Caco-2 (cell line): Measurements from ENCODE around the gene RAB3IL1. TPM values are rescaled to one million over a fixed set of nuclear protein-coding genes. Genes with fewer than 3 reads are reported as not detected.

ENCODE experiments used
- BruUV-seq: library from RNA; stranded (reverse); fragments of 400-500 nt; replicated peaks from 2 replicates; lab custom pipeline; 2021; lab: Mats Ljungman, UMichigan
- CTCF ChIA-PET: fragments of 300-600 bp; sonication (Branson Sonifier 250); formaldehyde crosslinking; loops from one replicate; lab custom pipeline; 2022; ENCODE audit warnings: antibody characterized with exemption; lab: Charles Lee
- POLR2A ChIA-PET: fragments of 300-600 bp; sonication (Branson Sonifier 250); formaldehyde crosslinking; loops from one replicate; lab custom pipeline; 2022; ENCODE audit warnings: antibody characterized with exemption; lab: Charles Lee
- DNase-seq, 2 experiments: peaks; one replicate each; pipeline versions ENCODE4 v3.0.0 to v3.0.0-alpha.2; 2020 to 2022
- H3K27me3 ChIP-seq: replicated peaks from 2 replicates; pipeline ENCODE4 v1.6.0; 2011; ENCODE audit warnings: low read length; ENCODE audit not compliant: control insufficient read depth, insufficient read depth
- H3K36me3 ChIP-seq: 2 replicates; pipeline ENCODE4 v1.5.1; 2011; ENCODE audit warnings: low read length; ENCODE audit not compliant: control insufficient read depth, insufficient read depth
- H3K4me1 ChIP-seq: fragments of 250-450 bp; sonication (Bioruptor Pico); 2 replicates; pipeline ENCODE4 v1.5.1; 2020; ENCODE audit warnings: mild to moderate bottlenecking
- H3K4me3 ChIP-seq: 2 replicates; pipeline ENCODE4 v1.5.1; 2011; ENCODE audit warnings: low read depth, mild to moderate bottlenecking, control low read depth, low read length
- H3K9me3 ChIP-seq: fragments of 250-450 bp; sonication (Bioruptor Pico); 2 replicates; pipeline ENCODE4 v1.5.1; 2020; ENCODE audit warnings: mild to moderate bottlenecking, moderate library complexity
- H3K27ac Mint-ChIP-seq: one replicate; pipeline ENCODE4 v1.8.0; 2022; ENCODE audit warnings: mixed read lengths; ENCODE audit not compliant: unreplicated experiment
- H3K27me3 Mint-ChIP-seq: one replicate; pipeline ENCODE4 v1.8.0; 2022; ENCODE audit warnings: mixed read lengths; ENCODE audit not compliant: insufficient read depth, unreplicated experiment
- H3K36me3 Mint-ChIP-seq: one replicate; pipeline ENCODE4 v1.8.0; 2022; ENCODE audit warnings: mild to moderate bottlenecking, mixed read lengths; ENCODE audit not compliant: insufficient read depth, unreplicated experiment
- H3K4me1 Mint-ChIP-seq: one replicate; pipeline ENCODE4 v1.8.0; 2022; ENCODE audit warnings: low read depth, mixed read lengths; ENCODE audit not compliant: unreplicated experiment
- H3K4me3 Mint-ChIP-seq: one replicate; pipeline ENCODE4 v1.8.0; 2022; ENCODE audit warnings: mild to moderate bottlenecking, moderate library complexity, mixed read lengths; ENCODE audit not compliant: unreplicated experiment
- H3K9me3 Mint-ChIP-seq: one replicate; pipeline ENCODE4 v1.8.0; 2022; ENCODE audit warnings: mixed read lengths; ENCODE audit not compliant: unreplicated experiment
- CTCF ChIP-seq, 2 experiments: fragments of 200-600 bp in 1 of 2; IDR thresholded peaks; 1 replicate in 1 of 2; 2 replicates in 1 of 2; pipeline versions ENCODE4 v1.5.1 to v1.8.0; 2011 to 2022; ENCODE audit warnings: antibody characterized with exemption in 1 of 2, control low read depth in 1 of 2, inconsistent platforms in 1 of 2, low read depth in 1 of 2, low read length in 1 of 2, mild to moderate bottlenecking in 1 of 2, moderate library complexity in 1 of 2; ENCODE audit not compliant: insufficient read depth in 1 of 2, severe bottlenecking in 1 of 2, unreplicated experiment in 1 of 2
- intact Hi-C: fragments of 100-400 bp; cut with micrococcal nuclease; formaldehyde crosslinking; loops from one replicate; pipeline ENCODE4 v1.10.0; 2022; ENCODE audit not compliant: unreplicated experiment
- total RNA-seq: library from RNA; stranded (reverse); gene quantifications from 2 replicates; pipeline ENCODE4 v1.2.3, GENCODE V29; 2022

Gene RAB3IL1
- total RNA-seq, 1 experiment from 2014 or later: 10.6 TPM

GRCh38 chr11:61964058-61964665 is 46.8 kb upstream of the RAB3IL1 start:
- peak in 1 of 2 experiments; percentile 31 for DNase-seq
- no peak for TF ChIP-seq CTCF (IDR thresholded peaks at IDR 0.05; ENCODE audit: insufficient read depth in 1 of 2, low read depth in 1 of 2, low read length in 1 of 2, severe bottlenecking in 1 of 2, unreplicated experiment in 1 of 2)
- no peaks in the 10 kb centered on the region for H3K27me3 ChIP-seq
- intact Hi-C loops: no loop called here
- ChIA-PET CTCF (interaction anchor here (1.2 kb wide), 1 partner anchor 118 kb away, joined by 3 read pairs; no protein-coding TSS in a partner anchor), POLR2A (interaction anchor here (1.6 kb wide), 1 partner anchor 9 kb away, joined by 6 read pairs; no protein-coding TSS in a partner anchor)
- no TSS peak for BruUV-seq
- H3K4me3 ChIP-seq: no peak overlapping the region
- peaks cover 80% of the 10 kb centered on the region for H3K36me3 Mint-ChIP-seq
- H3K9me3 ChIP-seq: no peaks in the 10 kb centered on the region
- peak overlapping the region; percentile 19 for H3K27ac Mint-ChIP-seq
- no peaks in the 10 kb centered on the region for H3K27me3 Mint-ChIP-seq
- peaks cover 10% of the 10 kb centered on the region for H3K36me3 ChIP-seq
- peaks cover 31% of the 10 kb centered on the region for H3K4me1 ChIP-seq
- H3K4me1 Mint-ChIP-seq: peaks cover 13% of the 10 kb centered on the region
- peak overlapping the region; percentile 81 for H3K4me3 Mint-ChIP-seq
- no peaks in the 10 kb centered on the region for H3K9me3 Mint-ChIP-seq

- peak in 1 of 2 experiments; percentile 21 for DNase-seq
- H3K36me3 ChIP-seq: peaks cover 10% of the 10 kb centered on the region
- peaks cover 84% of the 10 kb centered on the region for H3K36me3 Mint-ChIP-seq
- H3K4me3 ChIP-seq: no peak overlapping the region
- peaks cover 30% of the 10 kb centered on the region for H3K4me1 ChIP-seq
- CTCF ChIA-PET: interaction anchor here (1.2 to 1.3 kb wide), 2 partner anchors 14 to 118 kb away, joined by 3 read pairs; no protein-coding TSS in a partner anchor
- TF ChIP-seq CTCF (IDR thresholded peaks at IDR 0.05; ENCODE audit: insufficient read depth in 1 of 2, low read depth in 1 of 2, low read length in 1 of 2, severe bottlenecking in 1 of 2, unreplicated experiment in 1 of 2): no peak
- H3K27me3 Mint-ChIP-seq: no peaks in the 10 kb centered on the region
- no TSS peak for BruUV-seq
- peaks cover 7% of the 10 kb centered on the region for H3K4me1 Mint-ChIP-seq
- no peaks in the 10 kb centered on the region for H3K27me3 ChIP-seq
- intact Hi-C loops: no loop called here
- POLR2A ChIA-PET: interaction anchor here (1.6 kb wide), 1 partner anchor 9 kb away, joined by 6 read pairs; no protein-coding TSS in a partner anchor
- no peak overlapping the region for H3K4me3 Mint-ChIP-seq
- H3K9me3 ChIP-seq: no peaks in the 10 kb centered on the region
- H3K9me3 Mint-ChIP-seq: no peaks in the 10 kb centered on the region
- H3K27ac Mint-ChIP-seq: peak overlapping the region; percentile 19
These were observed 46.1 kb upstream of the RAB3IL1 start for GRCh38 chr11:61963282-61964057.

GRCh38 chr11:61963016-61963281 is 45.6 kb upstream of the RAB3IL1 start:
- CTCF ChIA-PET: interaction anchor here (1.2 to 1.3 kb wide), 2 partner anchors 14 to 119 kb away, joined by 3 read pairs; no protein-coding TSS in a partner anchor
- Histone ChIP-seq H3K27me3 (no peaks in the 10 kb centered on the region), H3K36me3 (peaks cover 10% of the 10 kb centered on the region), H3K4me3 (no peak overlapping the region), H3K9me3 (no peaks in the 10 kb centered on the region), H3K4me1 (peaks cover 29% of the 10 kb centered on the region)
- POLR2A ChIA-PET: interaction anchor here (1.6 kb wide), 1 partner anchor 10 kb away, joined by 6 read pairs; no protein-coding TSS in a partner anchor
- Mint-ChIP-seq H3K4me1 (peaks cover 7% of the 10 kb centered on the region), H3K27me3 (no peaks in the 10 kb centered on the region), H3K27ac (no peak overlapping the region), H3K4me3 (no peak overlapping the region), H3K9me3 (no peaks in the 10 kb centered on the region), H3K36me3 (peaks cover 80% of the 10 kb centered on the region)
- BruUV-seq: no TSS peak
- DNase-seq: peak in 1 of 2 experiments; percentile 48
- intact Hi-C loops: no loop called here
- TF ChIP-seq CTCF (IDR thresholded peaks at IDR 0.05; ENCODE audit: insufficient read depth in 1 of 2, low read depth in 1 of 2, low read length in 1 of 2, severe bottlenecking in 1 of 2, unreplicated experiment in 1 of 2): no peak
